ENCODE measurements around the gene PLXND1.
"Not testable (repeated sequence)": the region's sequence is repeated elsewhere in the genome, so short reads cannot be mapped to it uniquely, and the experiment has no call there.

The PLXND1 gene

GRCh38 chr3:129547241-129547640 lies 59.2 kb downstream of the PLXND1 start:
- no peak for DNase-seq (ENCODE audit: low read depth in 2 of 2)

DNA sequence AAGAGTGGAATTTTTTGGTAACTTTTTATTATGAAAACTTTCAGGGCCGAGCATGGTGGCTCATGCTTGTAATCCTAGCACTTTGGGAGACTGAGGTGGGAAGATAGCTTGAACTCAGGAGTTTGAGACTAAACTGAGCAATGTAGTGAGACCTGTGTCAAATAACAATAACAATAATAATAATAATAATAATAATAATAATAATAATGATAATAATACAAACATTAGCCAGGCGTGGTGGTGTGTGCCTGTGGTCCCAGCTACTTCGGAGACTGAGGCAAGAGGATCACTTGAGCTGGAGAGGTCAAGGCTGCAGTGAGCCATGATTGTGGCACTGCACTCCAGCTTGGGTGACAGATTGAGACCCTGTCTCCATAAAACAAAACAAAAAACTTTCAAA lies 60.5 kb downstream of the PLXND1 start:
- not testable (repeated sequence) for DNase-seq (ENCODE audit: low read depth in 2 of 2)

GRCh38 chr3:129543999-129544398 lies 62.5 kb downstream of the PLXND1 start:
- no peak for DNase-seq (ENCODE audit: low read depth in 2 of 2)

- DNase-seq (ENCODE audit: low read depth in 2 of 2): no peak
Measured at GRCh38 chr3:129543156-129543790, 63.2 kb downstream of the PLXND1 start, which contains the start of gene H1-8. H1-8 (plus strand) TSS chr3:129543175; CDS start chr3:129543219, 44 bp downstream.

DNA sequence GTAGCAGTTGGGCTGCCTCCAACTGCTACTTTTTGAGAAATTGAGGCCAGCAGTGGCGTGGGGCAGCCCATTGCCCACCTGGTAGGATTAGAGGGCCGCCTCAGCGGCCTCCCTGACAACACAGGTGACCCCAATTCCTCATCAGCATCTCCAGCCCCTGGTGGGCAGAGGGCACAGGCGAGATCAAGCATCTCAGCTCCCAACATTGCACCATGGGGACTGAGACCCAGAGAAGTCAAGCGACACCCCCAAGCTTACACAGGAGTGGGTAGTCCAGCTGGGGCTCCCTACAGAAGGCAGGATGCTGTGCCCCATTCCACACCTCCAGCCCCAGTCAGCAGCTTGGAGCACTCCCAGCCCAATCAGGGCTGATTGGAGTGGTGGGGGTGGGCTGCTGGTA lies 63.7 kb downstream of the PLXND1 start:
- no peak for DNase-seq (ENCODE audit: low read depth in 2 of 2)

DNA sequence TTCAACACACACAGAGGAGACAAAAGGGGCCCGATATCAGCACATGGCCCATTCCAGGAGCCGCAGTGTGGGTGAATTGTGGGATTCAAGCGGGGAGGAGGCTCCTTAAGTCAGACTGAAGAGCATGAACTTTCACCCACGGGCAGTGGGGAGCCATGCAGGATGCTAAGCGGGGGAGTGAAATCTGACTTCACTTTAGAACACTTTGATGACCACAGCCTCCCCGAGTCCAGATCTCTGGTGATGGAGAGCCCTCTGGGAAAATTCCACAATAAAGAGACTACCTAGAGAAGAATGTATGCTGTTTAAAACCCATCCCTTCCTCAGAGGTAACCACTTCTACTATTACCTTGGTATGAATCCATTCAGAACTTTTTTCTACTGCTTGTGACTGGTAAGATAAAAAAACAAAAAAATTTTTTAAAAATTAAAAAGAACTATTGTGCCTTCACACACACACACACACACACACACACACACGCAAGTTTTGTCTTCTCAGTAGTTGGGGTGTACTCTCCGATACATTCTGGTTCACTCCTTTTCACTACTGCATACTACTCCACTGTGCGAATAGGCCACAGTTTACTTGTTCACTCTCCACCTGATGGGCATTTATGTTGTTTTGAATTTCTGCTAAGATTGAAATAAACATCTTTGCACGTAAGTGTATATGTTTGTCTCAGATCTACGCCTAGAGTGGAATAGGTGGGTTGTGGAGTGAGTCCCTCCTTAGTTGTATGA lies 65.5 kb downstream of the PLXND1 start:
- DNase-seq (ENCODE audit: low read depth in 2 of 2): no peak

GRCh38 chr3:129539206-129539605 lies 67.3 kb downstream of the PLXND1 start:
- no peak for DNase-seq (ENCODE audit: low read depth in 2 of 2)

DNA sequence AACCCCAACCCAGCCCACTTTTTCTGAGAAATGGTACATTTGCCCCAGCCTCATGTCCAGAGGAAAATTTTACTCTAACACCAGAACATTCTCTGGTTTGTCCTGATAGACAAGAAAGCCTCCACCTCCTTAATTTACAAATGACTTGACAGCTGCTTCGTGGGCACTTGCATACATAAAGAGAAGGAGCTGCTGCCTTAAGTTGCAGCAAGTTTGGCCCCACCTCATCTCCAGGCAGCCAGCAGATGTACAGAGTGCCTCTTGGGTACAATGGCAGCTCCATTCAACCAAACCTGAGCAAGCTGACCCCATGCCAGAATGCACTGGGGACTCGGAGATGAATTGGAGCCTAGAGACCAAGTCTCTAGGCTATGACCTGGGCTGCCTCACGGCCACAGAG lies 69.7 kb downstream of the PLXND1 start:
- no peak for DNase-seq (ENCODE audit: low read depth in 2 of 2)

DNA sequence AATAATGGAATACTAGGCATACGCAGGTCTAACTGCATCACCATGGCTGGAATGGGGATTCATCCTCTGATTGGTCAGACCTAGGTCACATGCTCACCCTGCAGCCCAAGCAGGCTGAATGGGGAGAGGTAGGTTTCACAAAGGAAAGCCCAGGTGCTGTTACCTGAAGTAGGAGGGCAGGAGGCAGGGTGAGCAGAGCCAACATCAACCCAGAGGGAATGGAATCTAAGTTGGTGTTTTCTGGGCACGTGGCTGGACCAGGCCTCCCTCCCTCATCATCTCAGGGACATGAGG lies 70.2 kb downstream of the PLXND1 start:
- DNase-seq (ENCODE audit: low read depth in 2 of 2): no peak

DNA sequence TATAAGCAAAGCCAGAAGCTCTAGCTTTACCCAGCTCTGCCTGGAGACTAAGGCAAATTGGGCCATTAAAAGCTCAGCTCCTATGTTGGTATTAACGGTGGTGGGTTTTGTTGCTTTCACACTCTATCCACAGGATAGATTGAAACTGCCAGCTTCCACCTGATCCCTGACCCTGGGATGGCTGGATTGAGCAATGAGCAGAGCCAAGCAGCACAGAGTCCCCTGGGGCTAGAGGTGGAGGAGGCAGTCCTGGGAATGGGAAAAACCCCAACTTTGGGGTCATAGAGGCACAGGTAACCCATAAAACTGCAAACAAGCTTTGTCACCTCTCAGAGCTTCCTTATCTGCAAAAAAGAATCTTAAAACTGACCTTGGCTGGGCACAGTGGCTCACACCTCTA lies 71.4 kb downstream of the PLXND1 start:
- DNase-seq (ENCODE audit: low read depth in 2 of 2): no peak

GRCh38 chr3:129534428-129535027 lies 71.9 kb downstream of the PLXND1 start:
- DNase-seq (ENCODE audit: low read depth in 2 of 2): no peak

DNA sequence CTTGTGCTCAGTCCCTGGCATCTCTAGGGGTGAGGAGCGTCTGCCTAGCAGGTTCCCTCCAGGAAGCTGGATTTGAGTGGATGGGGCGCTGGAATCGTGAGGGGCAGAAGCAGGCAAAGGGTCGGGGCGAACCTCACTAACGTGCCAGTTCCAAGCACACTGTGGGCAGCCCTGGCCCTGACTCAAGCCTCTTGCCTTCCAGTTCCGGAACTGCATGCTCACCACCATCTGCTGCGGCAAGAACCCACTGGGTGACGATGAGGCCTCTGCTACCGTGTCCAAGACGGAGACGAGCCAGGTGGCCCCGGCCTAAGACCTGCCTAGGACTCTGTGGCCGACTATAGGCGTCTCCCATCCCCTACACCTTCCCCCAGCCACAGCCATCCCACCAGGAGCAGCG lies 73.1 kb downstream of the PLXND1 start:
- DNase-seq (ENCODE audit: low read depth in 2 of 2): no peak

DNA sequence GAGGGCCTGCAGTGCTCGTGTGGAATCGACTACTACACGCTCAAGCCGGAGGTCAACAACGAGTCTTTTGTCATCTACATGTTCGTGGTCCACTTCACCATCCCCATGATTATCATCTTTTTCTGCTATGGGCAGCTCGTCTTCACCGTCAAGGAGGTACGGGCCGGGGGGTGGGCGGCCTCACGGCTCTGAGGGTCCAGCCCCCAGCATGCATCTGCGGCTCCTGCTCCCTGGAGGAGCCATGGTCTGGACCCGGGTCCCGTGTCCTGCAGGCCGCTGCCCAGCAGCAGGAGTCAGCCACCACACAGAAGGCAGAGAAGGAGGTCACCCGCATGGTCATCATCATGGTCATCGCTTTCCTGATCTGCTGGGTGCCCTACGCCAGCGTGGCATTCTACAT lies 74.2 kb downstream of the PLXND1 start:
- DNase-seq (ENCODE audit: low read depth in 2 of 2): no peak

DNA sequence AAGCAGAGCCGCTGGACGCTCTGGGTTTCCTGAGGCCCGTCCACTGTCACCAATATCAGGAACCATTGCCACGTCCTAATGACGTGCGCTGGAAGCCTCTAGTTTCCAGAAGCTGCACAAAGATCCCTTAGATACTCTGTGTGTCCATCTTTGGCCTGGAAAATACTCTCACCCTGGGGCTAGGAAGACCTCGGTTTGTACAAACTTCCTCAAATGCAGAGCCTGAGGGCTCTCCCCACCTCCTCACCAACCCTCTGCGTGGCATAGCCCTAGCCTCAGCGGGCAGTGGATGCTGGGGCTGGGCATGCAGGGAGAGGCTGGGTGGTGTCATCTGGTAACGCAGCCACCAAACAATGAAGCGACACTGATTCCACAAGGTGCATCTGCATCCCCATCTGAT lies 74.8 kb downstream of the PLXND1 start:
- no peak for DNase-seq (ENCODE audit: low read depth in 2 of 2)

DNA sequence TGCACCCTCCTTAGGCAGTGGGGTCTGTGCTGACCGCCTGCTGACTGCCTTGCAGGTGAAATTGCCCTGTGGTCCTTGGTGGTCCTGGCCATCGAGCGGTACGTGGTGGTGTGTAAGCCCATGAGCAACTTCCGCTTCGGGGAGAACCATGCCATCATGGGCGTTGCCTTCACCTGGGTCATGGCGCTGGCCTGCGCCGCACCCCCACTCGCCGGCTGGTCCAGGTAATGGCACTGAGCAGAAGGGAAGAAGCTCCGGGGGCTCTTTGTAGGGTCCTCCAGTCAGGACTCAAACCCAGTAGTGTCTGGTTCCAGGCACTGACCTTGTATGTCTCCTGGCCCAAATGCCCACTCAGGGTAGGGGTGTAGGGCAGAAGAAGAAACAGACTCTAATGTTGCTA lies 75.7 kb downstream of the PLXND1 start:
- DNase-seq (ENCODE audit: low read depth in 2 of 2): no peak

GRCh38 chr3:129530251-129530791 lies 76.2 kb downstream of the PLXND1 start:
- DNase-seq (ENCODE audit: low read depth in 2 of 2): no peak

GRCh38 chr3:129529436-129530210 lies 76.9 kb downstream of the PLXND1 start:
- no peak for DNase-seq (ENCODE audit: low read depth in 2 of 2)

- no peak for DNase-seq (ENCODE audit: low read depth in 2 of 2)
Measured at GRCh38 chr3:129528589-129529100, 77.8 kb downstream of the PLXND1 start, which contains the start of gene RHO. RHO (plus strand) TSS chr3:129528639; CDS start chr3:129528734, 95 bp downstream.

DNA sequence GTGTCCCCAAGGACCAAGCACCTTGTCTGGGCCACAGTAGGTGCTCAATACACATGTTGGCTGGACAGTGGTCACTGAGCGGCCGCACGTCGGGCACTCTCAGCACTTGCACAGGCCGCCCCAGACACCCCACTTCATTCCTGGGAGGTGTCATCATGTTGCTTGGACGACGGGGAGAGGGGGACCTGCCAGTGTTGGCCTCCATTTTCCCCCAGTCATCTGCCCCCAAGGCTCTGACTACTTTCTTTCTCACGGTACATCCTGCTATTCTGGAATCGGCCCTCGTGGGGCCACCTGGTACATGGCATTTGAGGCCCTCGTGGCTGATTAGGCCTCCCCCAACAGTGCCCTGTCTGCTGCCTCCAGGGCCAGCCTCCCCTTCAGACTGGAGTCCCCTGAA lies 79.2 kb downstream of the PLXND1 start:
- no peak for DNase-seq (ENCODE audit: low read depth in 2 of 2)

- DNase-seq (ENCODE audit: low read depth in 2 of 2): no peak
Measured at GRCh38 chr3:129526121-129526900, 80.2 kb downstream of the PLXND1 start.

DNA sequence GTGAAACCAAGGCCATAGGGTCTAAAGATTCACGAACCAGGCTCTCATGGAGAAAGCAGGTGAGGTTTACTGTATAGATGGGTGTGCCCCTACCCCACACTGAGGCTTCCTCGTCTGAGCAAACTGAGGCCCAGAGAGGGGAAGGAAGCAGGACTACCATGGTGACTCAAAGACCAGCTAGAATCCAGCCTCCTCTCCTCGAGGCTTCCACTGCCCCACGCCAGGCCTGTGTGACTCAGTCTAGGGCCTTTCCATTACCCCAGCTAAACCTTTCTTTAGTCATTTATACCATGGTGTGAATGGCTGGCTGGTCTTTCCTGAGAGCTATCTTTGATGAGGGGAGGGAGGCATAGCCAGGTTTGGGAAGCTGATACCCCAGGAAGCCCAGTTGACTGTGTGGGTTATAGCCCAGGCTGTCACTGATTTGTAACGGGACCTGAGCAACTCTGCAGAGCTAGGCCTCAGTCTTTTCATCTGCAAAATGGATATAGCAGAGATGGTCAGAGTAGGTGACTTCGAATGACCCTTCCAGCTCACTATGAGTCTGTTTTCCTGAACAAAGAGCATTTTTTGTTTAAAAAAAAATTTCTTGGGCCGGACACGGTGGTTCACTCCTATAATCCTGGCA lies 81.0 kb downstream of the PLXND1 start:
- no peak for DNase-seq (ENCODE audit: low read depth in 2 of 2)
